Raji (cell line): ENCODE results near the gene IFT43.

ENCODE experiments used
- POLR2A ChIP-seq: IDR thresholded peaks from 2 replicates; pipeline ENCODE4 v1.6.1; 2011; ENCODE audit warnings: low read depth, low read length, control low read depth; ENCODE audit not compliant: insufficient read depth

IFT43 gene

GRCh38 chr14:75985618-75986438 lies at the start of gene IFT43:
Gene IFT43, plus strand, starts transcription at chr14:75985763. Its CDS starts 24 bp downstream, at chr14:75985787.
- TF ChIP-seq POLR2A: peak; percentile 44

- TF ChIP-seq POLR2A: no peak
These were observed 46.4 kb upstream of the IFT43 start for GRCh38 chr14:75939200-75939599.

DNA sequence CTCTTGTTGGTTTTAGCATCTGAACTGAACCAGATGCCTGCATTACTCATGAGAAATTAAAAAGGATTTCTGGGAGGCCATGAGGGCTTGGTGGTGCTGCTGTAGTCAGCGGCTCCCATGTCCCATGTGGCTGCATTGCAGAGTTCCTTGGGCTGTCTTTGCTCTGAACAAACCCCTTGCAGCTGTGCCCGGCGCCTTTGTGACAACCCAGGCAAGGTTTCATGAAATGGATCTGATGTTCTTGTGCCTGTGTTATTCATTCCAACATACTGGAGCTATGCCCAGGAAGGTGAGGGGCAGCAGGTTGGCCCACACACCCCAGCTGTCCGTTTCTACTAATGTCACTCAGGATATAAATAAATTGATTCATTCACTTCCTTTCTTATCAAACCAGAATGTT lies 44.5 kb upstream of the IFT43 start:
- TF ChIP-seq POLR2A: no peak

DNA sequence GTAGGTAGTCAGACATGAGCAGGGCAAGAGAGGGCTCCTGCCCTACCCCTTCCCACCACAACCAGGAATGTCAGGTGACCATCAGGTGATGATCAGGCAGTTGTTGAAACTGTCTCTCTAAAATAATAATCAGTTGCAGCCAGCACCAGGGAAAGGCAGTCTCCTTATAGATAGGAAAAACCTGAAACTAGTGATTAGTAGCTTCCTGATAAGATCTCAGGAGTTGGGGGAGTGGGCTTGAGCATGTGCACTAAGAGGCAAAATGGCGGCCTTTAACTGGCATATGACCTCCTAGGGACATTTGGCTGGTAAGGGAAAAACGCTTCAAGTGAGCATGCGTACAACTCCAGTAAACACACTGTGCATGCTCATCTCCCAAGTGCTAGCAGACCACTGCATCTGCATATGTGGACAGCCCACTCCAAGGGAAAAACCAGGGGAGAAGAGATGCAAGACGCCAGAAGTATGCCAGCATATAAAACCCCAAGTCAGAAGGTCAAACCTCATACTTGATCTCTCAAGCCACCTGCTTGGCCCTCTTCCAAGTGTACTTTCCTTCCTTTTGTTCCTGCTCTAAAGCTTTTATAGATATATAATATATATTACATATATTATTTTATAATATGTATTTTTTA lies 40.8 kb upstream of the IFT43 start:
- TF ChIP-seq POLR2A: no peak

GRCh38 chr14:75946785-75947184 lies 38.8 kb upstream of the IFT43 start:
- no peak for TF ChIP-seq POLR2A

DNA sequence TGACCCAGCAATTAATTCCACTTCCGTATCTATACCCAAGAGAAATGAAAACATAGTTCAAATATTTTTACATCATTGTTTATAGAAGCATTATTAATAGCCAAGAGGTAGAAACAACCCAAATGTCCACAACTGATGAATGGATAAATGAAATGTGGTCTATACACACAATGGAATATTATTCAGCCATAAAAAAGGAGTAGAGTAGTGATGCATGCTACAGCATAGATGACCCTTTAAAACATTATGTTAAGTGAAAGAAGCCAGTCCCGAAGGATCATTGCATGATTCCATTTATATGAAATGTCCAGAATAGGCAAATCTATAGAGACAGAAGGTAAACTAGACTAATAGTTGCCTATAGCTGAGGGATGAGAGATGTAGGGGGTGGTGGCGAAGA lies 33.1 kb upstream of the IFT43 start:
- TF ChIP-seq POLR2A: no peak

GRCh38 chr14:75959031-75959430 lies 26.5 kb upstream of the IFT43 start:
- TF ChIP-seq POLR2A: no peak

GRCh38 chr14:75960231-75960630 lies 25.3 kb upstream of the IFT43 start:
- TF ChIP-seq POLR2A: no peak

- no peak for TF ChIP-seq POLR2A
These were observed 23.9 kb upstream of the IFT43 start for GRCh38 chr14:75961662-75962061.

DNA sequence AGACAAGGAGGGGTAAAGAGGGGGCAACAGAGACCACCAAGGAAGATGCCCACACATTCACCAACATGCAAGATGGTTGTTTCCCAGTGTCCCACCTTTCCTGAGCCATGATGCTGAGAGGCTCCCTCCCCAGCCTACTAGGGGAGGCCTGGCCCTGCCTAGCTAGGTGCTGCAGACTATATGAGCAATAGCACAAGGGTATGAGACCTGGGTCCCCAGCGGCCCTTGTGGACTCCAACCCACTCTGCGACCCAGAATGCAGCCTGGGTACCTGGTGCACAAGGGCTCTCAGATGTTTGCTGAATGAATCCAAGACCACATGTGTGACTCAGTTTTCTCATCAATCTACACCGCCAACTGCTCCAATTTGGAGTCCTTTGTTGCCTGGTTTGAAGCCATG lies 17.7 kb upstream of the IFT43 start:
- no peak for TF ChIP-seq POLR2A

- TF ChIP-seq POLR2A: no peak
These were observed 17.1 kb upstream of the IFT43 start for GRCh38 chr14:75968456-75968855.

GRCh38 chr14:75969126-75969525 lies 16.4 kb upstream of the IFT43 start:
- TF ChIP-seq POLR2A: no peak

DNA sequence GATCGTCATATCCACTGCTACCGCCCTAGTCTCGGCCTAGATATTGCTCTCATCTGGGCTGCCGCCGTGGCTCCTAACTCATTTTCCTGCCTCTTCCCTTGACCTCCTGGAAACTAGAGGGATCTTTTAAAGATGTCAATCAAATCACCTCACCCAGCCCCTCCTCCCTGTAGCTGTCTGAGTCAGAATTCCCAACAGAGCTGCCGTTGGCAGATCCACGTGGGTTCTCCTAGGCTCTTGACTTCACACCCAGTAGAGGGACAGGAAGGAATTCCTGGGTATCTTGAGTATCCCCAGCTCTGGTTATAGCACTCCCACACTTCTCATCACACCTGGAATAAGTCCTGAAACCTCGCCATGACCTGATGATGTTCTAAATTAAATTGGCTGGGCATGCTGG lies 15.7 kb upstream of the IFT43 start:
- TF ChIP-seq POLR2A: no peak

- TF ChIP-seq POLR2A: no peak
These were observed 14.6 kb upstream of the IFT43 start for GRCh38 chr14:75970989-75971388.

DNA sequence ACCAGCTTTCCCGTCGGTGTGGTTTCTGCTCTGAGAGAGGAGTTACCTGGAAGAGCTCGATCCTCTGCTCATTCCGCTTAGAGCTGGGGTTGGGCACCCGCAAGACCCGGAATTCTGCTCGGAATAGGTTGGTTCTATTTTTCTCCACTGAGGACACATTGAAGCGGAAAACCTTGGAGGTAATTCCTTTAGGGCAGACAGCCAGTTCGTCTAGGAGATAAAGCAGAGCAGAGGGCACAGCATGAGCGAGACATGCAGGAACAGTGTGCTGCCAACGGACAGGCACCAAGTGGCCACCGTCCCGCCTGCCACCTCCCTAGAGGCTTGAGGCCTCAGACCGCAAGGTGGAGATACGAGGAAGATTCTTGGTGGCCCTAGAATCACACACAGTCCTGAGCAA lies 14.1 kb upstream of the IFT43 start:
- TF ChIP-seq POLR2A: no peak

DNA sequence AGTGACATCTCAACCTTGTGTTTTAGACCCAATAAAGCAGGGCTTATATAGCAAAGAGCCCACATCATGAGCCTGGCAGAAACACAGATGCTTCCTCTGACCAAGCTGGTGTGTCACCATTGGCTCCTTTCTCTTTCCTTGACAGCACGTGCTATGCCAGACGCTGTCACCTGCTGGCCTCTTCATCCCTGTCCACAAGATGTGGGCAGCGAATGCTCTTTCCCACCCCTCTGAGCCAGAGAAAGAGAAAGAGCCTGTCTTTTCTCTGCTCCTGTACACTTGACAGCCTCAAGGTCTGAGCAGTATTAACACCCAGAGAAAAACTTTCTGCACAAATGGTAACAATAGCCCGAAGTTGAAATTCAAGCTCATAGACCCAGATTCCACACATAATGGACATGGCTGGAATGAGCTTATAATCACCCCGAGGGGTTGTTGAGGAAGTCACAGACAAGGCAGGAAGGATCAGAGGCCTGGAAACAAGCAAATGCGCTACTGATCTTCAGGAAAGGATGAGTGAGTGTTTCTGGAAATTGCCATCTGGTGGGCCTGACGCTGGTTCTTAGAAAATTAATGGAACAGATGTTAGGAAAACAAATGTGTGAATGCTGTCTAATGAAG lies 12.7 kb upstream of the IFT43 start:
- no peak for TF ChIP-seq POLR2A

- TF ChIP-seq POLR2A: no peak
These were observed 8.6 kb upstream of the IFT43 start for GRCh38 chr14:75976826-75977581.
